PFSK-1 (cell line): ENCODE measurements around the gene LEP.

ENCODE experiments used
- FOXP2 ChIP-seq: optimal IDR thresholded peaks from 2 replicates; pipeline ENCODE3; 2011; ENCODE audit warnings: borderline replicate concordance, control low read depth, inconsistent platforms; ENCODE audit not compliant: insufficient read depth; ENCODE audit errors: extremely low read length, extremely low read depth
- POLR2AphosphoS5 ChIP-seq: IDR thresholded peaks from 2 replicates; pipeline ENCODE4 v1.6.1; 2012; ENCODE audit warnings: low read depth, mild to moderate bottlenecking, control low read depth, low read length, moderate library complexity
- SIN3A ChIP-seq: IDR thresholded peaks from 2 replicates; pipeline ENCODE4 v1.6.1; 2012; ENCODE audit warnings: mild to moderate bottlenecking, low read length, moderate library complexity, borderline replicate concordance; ENCODE audit not compliant: insufficient read depth
- TAF1 ChIP-seq: IDR thresholded peaks from 2 replicates; pipeline ENCODE4 v1.6.1; 2012; ENCODE audit warnings: low read length, control low read depth, borderline replicate concordance; ENCODE audit not compliant: insufficient read depth
- TF ChIP-seq, protein P1 (sequence below), 2 experiments: IDR thresholded peaks; 2 replicates each; pipeline versions ENCODE4 v1.6.1 to v1.8.0; 2011 to 2012; ENCODE audit warnings: low read depth in 2 of 2, low read length in 2 of 2, control low read depth in 1 of 2, inconsistent platforms in 1 of 2, mild to moderate bottlenecking in 1 of 2, moderate library complexity in 1 of 2; ENCODE audit not compliant: insufficient read depth in 1 of 2

The LEP gene

DNA sequence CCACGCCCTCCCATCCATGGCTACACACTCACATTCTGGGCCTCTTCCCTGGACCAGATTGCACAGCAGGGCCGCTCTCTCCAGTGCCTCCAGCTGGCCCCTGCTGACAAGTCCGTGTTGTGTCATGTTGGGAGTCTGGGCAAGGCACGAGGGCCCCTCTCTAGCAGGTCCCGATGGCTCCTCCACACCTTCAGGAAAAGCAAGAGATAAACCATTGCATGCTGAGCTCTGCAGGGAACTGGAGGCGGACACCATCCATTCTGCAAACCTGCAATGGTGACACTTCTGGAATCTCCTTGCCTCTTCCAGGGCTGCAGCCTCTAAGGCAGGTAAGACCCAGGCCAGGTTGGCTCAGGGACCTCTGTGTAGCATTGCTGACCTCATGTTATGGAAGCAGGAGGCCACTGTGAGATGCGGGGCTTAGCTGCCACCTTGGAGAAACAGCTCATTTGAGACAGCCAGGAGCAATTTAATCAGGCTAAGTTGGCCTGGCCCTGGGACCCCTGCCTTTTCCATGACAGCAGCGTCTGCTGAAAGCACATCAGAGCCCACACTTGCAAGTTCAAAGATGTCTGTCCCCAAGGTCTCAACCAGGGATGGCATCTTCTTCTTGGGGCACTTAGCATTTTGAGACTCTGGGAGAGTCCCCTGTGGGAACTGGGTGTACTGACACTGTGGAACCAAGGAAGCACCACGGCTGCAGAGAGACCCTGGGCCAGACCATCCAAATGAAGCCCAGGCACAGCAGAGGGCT lies 34.2 kb upstream of the LEP start:
- TF ChIP-seq SIN3A, result no peak
- TF ChIP-seq, protein P1, sequence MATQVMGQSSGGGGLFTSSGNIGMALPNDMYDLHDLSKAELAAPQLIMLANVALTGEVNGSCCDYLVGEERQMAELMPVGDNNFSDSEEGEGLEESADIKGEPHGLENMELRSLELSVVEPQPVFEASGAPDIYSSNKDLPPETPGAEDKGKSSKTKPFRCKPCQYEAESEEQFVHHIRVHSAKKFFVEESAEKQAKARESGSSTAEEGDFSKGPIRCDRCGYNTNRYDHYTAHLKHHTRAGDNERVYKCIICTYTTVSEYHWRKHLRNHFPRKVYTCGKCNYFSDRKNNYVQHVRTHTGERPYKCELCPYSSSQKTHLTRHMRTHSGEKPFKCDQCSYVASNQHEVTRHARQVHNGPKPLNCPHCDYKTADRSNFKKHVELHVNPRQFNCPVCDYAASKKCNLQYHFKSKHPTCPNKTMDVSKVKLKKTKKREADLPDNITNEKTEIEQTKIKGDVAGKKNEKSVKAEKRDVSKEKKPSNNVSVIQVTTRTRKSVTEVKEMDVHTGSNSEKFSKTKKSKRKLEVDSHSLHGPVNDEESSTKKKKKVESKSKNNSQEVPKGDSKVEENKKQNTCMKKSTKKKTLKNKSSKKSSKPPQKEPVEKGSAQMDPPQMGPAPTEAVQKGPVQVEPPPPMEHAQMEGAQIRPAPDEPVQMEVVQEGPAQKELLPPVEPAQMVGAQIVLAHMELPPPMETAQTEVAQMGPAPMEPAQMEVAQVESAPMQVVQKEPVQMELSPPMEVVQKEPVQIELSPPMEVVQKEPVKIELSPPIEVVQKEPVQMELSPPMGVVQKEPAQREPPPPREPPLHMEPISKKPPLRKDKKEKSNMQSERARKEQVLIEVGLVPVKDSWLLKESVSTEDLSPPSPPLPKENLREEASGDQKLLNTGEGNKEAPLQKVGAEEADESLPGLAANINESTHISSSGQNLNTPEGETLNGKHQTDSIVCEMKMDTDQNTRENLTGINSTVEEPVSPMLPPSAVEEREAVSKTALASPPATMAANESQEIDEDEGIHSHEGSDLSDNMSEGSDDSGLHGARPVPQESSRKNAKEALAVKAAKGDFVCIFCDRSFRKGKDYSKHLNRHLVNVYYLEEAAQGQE (IDR thresholded peaks at IDR 0.05; ENCODE audit: insufficient read depth in 1 of 2, low read depth in 2 of 2, low read length in 2 of 2), result no peak
- TF ChIP-seq FOXP2, result no peak
- no peak for TF ChIP-seq POLR2AphosphoS5
- TF ChIP-seq TAF1, result no peak

DNA sequence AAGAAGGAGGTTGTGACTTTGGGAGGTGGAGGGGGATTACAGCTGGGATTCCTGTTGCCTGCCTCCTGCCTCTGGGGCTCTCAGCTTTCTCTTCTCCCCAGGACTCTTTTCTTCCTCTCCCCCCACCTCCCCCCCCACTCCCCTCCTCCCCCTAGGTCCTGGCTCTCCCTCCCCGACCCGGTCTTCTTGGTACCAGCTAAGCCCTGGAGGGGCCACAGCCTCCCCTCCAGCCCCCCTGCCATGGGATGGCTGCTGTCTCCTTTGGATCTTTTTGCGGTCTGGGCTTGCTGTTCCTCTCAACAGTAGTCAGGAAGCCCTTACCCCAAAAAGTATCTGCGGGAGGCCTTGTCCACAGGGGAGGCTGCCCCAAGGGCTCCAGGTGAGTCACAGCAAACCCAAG lies 33.5 kb upstream of the LEP start:
- TF ChIP-seq FOXP2 (no peak), TAF1 (no peak), POLR2AphosphoS5 (no peak), SIN3A (no peak)
- TF ChIP-seq, protein P1 (IDR thresholded peaks at IDR 0.05; ENCODE audit: insufficient read depth in 1 of 2, low read depth in 2 of 2, low read length in 2 of 2), result no peak

DNA sequence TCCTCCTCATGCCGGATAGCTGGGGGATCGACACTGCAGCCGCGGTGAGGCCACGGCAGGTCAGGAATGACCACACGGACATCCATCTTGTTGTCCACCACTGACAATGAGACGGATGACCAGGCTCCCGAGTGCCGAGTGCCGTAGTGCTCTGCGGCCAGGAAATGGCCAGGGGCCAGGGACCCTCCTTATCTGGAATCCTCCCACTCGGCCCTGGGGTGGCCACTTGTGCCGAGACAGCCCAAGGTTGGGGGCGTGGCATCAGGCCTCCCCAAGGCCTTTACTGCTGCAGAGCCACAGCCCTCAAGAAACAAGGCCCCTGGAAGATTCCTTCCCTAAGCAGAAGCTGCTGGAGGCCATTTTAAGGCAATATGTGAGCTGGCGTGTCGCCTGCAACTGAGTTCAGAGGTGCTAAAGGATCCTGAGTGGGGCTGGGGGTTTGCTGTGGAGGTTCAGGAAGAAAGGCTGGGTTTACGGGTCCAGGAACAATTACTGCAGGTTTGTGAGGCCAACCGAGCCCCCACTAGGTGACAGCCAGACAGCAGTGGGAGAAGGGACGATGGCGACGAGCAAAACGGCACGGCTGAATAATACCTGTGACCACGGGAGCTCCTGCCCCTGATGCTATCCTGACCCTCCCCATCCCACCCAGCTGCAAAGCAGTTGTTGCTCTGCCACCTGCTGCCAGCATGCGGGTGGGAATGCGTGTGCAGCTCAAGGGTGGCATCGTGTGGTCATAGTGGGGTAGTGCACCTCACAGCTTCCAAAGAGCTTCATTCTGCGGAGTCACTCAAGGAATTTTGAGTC lies 31.6 kb upstream of the LEP start:
- TF ChIP-seq TAF1, result no peak
- peak; percentile 91 for TF ChIP-seq FOXP2
- TF ChIP-seq, protein P1 (IDR thresholded peaks at IDR 0.05; ENCODE audit: insufficient read depth in 1 of 2, low read depth in 2 of 2, low read length in 2 of 2), result 0 out of 4 replicates have a peak, but pooled peaks of 1 of the 2 experiments have one; percentile 38
- no peak for TF ChIP-seq SIN3A
- TF ChIP-seq POLR2AphosphoS5, result no peak

DNA sequence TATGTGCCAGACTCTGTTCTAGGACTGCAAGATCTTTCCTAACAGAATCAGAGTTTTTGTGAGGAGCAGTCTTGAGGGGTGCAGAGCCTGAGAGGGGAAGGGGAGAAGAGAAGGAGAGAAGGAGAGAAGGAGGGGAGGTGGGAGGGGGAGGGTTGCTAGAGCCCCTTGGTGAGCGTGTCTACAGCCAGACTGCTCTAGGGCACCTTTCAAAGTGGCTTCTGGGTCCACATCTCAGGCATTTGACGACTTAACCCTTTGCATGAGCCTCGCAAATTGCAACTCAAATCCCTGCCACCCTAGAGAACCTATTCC lies 31.1 kb upstream of the LEP start:
- TF ChIP-seq TAF1, result no peak
- no peak for TF ChIP-seq POLR2AphosphoS5
- no peak for TF ChIP-seq SIN3A
- no peak for TF ChIP-seq FOXP2
- TF ChIP-seq, protein P1 (IDR thresholded peaks at IDR 0.05; ENCODE audit: insufficient read depth in 1 of 2, low read depth in 2 of 2, low read length in 2 of 2), result no peak
